B cell (primary cell): ENCODE data around the gene CPNE2.

Source experiments
- EZH2 ChIP-seq: IDR thresholded peaks from 2 replicates; pipeline ENCODE4 v1.6.1; 2012; ENCODE audit warnings: borderline replicate concordance, low read depth, mild to moderate bottlenecking, moderate library complexity, low read length; ENCODE audit not compliant: insufficient read depth, poor library complexity, severe bottlenecking
- TF ChIP-seq, protein P1 (sequence below): fragments of 200-600 bp; IDR thresholded peaks from one replicate; pipeline ENCODE4 v1.8.0; 2022; ENCODE audit warnings: antibody characterized with exemption, mild to moderate bottlenecking

- TF ChIP-seq, protein P1, sequence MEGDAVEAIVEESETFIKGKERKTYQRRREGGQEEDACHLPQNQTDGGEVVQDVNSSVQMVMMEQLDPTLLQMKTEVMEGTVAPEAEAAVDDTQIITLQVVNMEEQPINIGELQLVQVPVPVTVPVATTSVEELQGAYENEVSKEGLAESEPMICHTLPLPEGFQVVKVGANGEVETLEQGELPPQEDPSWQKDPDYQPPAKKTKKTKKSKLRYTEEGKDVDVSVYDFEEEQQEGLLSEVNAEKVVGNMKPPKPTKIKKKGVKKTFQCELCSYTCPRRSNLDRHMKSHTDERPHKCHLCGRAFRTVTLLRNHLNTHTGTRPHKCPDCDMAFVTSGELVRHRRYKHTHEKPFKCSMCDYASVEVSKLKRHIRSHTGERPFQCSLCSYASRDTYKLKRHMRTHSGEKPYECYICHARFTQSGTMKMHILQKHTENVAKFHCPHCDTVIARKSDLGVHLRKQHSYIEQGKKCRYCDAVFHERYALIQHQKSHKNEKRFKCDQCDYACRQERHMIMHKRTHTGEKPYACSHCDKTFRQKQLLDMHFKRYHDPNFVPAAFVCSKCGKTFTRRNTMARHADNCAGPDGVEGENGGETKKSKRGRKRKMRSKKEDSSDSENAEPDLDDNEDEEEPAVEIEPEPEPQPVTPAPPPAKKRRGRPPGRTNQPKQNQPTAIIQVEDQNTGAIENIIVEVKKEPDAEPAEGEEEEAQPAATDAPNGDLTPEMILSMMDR, result no peak
- no peak for TF ChIP-seq EZH2
These were observed 36.7 kb upstream of the CPNE2 start for GRCh38 chr16:57055671-57056070.
